CD4-positive, alpha-beta T cell (primary cell): ENCODE results near the gene CNTROB. TPM values are rescaled to one million over a fixed set of nuclear protein-coding genes. Genes with fewer than 3 reads are reported as not detected.

Source experiments
- ATAC-seq: fragments of 200-7000 bp; cut with Tn5 transposase; one replicate; pipeline ENCODE4 v1.10.0; 2022; ENCODE audit warnings: mild to moderate bottlenecking; ENCODE audit not compliant: poor library complexity
- CTCF ChIA-PET: fragments of 350-600 bp; sonication (Branson Sonifier 250); formaldehyde crosslinking; loops from one replicate; lab custom pipeline; 2021; ENCODE audit warnings: antibody characterized with exemption, inconsistent platforms; lab: Charles Lee
- POLR2A ChIA-PET: fragments of 350-600 bp; sonication (Branson Sonifier 250); formaldehyde crosslinking; loops from one replicate; lab custom pipeline; 2021; ENCODE audit warnings: antibody characterized with exemption, inconsistent platforms; lab: Charles Lee
- DNase-seq, 14 experiments: peaks; one replicate each; pipeline ENCODE4 v3.0.0-alpha.2; 2013 to 2020; ENCODE audit warnings: mixed read lengths in 2 of 14
- H3K27ac ChIP-seq, 2 donors: one replicate each; pipeline versions ENCODE4 v1.5.1 to v1.7.0; 2013; ENCODE audit warnings: low read length in 2 of 2, low read depth in 1 of 2, mild to moderate bottlenecking in 1 of 2
- H3K27me3 ChIP-seq, 2 experiments: 1 replicate in 1 of 2; 2 replicates in 1 of 2; pipeline versions ENCODE4 v1.6.1 to v1.7.0; 2013; ENCODE audit warnings: low read length in 2 of 2, control low read depth in 1 of 2, mild to moderate bottlenecking in 1 of 2, moderate library complexity in 1 of 2; ENCODE audit not compliant: insufficient read depth in 2 of 2, control insufficient read depth in 1 of 2
- H3K36me3 ChIP-seq: one replicate; pipeline ENCODE4 v1.6.1; 2013; ENCODE audit warnings: low read length, control low read depth; ENCODE audit not compliant: insufficient read depth
- H3K4me1 ChIP-seq: one replicate; pipeline ENCODE4 v1.6.1; 2013; ENCODE audit warnings: low read length, control low read depth; ENCODE audit not compliant: insufficient read depth
- H3K4me3 ChIP-seq: one replicate; pipeline ENCODE4 v1.5.1; 2013; ENCODE audit warnings: mild to moderate bottlenecking, low read length, moderate library complexity
- H3K9me3 ChIP-seq, 2 experiments: 1 replicate in 1 of 2; 2 replicates in 1 of 2; pipeline versions ENCODE4 v1.6.1 to v1.7.0; 2013; ENCODE audit warnings: low read length in 2 of 2, mild to moderate bottlenecking in 2 of 2, control low read depth in 1 of 2, moderate library complexity in 1 of 2; ENCODE audit not compliant: control insufficient read depth in 1 of 2, insufficient read depth in 1 of 2
- H3K27ac Mint-ChIP-seq: one replicate; pipeline ENCODE4 v1.8.0; 2020; ENCODE audit warnings: mixed read lengths
- H3K27me3 Mint-ChIP-seq: one replicate; pipeline ENCODE4 v1.8.0; 2021; ENCODE audit warnings: mixed read lengths
- H3K36me3 Mint-ChIP-seq: one replicate; pipeline ENCODE4 v1.8.0; 2021; ENCODE audit warnings: low read depth, mixed read lengths
- H3K4me1 Mint-ChIP-seq: one replicate; pipeline ENCODE4 v1.8.0; 2021; ENCODE audit warnings: low read depth, mixed read lengths
- H3K4me3 Mint-ChIP-seq: one replicate; pipeline ENCODE4 v1.8.0; 2020; ENCODE audit warnings: mild to moderate bottlenecking, mixed read lengths
- H3K9me3 Mint-ChIP-seq: one replicate; pipeline ENCODE4 v1.8.0; 2020; ENCODE audit warnings: mixed read lengths
- CTCF ChIP-seq: fragments of 200-600 bp; IDR thresholded peaks from one replicate; pipeline ENCODE4 v1.8.0; 2022; ENCODE audit warnings: antibody characterized with exemption, mild to moderate bottlenecking
- intact Hi-C, 2 experiments: fragments of 100-400 bp; cut with DNase I in 1 of 2; cut with micrococcal nuclease in 1 of 2; formaldehyde crosslinking; loops; one replicate each; pipeline versions ENCODE4 v1.15.1 to v1.9.0; 2023 to 2025; cut with DNase I, micrococcal nuclease
- total RNA-seq, 174 experiments: library from RNA in 2 of 174; stranded (reverse) in 2 of 174; gene quantifications; one replicate each; pipeline ENCODE4 v1.2.3 and lab custom pipeline; 2021 to 2026

CNTROB gene
- total RNA-seq, 2 experiments from 2014 or later: 20.6 to 21.9 TPM

- ChIA-PET CTCF (interaction anchor here (0.6 to 3.9 kb wide), 37 partner anchors 9 to 362 kb away, joined by 3 to 50 read pairs (median 4); partner anchors contain the start of genes CNTROB, GUCY2D, NAA38 and RNF227), POLR2A (interaction anchor here (0.6 to 3.5 kb wide), 15 partner anchors 12 to 304 kb away, joined by 3 to 37 read pairs (median 6); partner anchors contain the start of genes CNTROB, CYB5D1, GUCY2D and KDM6B)
- peaks cover 18% of the 10 kb centered on the region for H3K4me1 ChIP-seq
- intact Hi-C loops: loop anchor here (1.0 to 10.0 kb wide), 6 partner anchors 65 to 247 kb away; no protein-coding TSS in a partner anchor
- H3K36me3 Mint-ChIP-seq: no peaks in the 10 kb centered on the region
- peak overlapping the region; percentile 24 to 78 for H3K27ac ChIP-seq
- TF ChIP-seq CTCF: peak; percentile 94
- no peaks in the 10 kb centered on the region for H3K36me3 ChIP-seq
- H3K9me3 ChIP-seq: no peaks in the 10 kb centered on the region
- H3K4me3 Mint-ChIP-seq: peak overlapping the region; percentile 82
- DNase-seq: peak; percentile 79 to 98 (median 93)
- no peaks in the 10 kb centered on the region for H3K27me3 ChIP-seq
- H3K27ac Mint-ChIP-seq: peak overlapping the region; percentile 83
- no peaks in the 10 kb centered on the region for H3K9me3 Mint-ChIP-seq
- ATAC-seq: peak; percentile 91
- H3K4me3 ChIP-seq: peak overlapping the region; percentile 55
- H3K27me3 Mint-ChIP-seq: peaks cover 4% of the 10 kb centered on the region
- H3K4me1 Mint-ChIP-seq: peaks cover 26% of the 10 kb centered on the region
These were observed 58.0 kb downstream of the CNTROB start for GRCh38 chr17:7989781-7990655.

GRCh38 chr17:7992516-7992915 lies 60.5 kb downstream of the CNTROB start:
- no peak for TF ChIP-seq CTCF
- peaks cover 26% of the 10 kb centered on the region for H3K4me1 Mint-ChIP-seq
- DNase-seq (no peak), ATAC-seq (no peak)
- no peak overlapping the region for H3K4me3 ChIP-seq
- no peaks in the 10 kb centered on the region for H3K27me3 ChIP-seq
- H3K9me3 Mint-ChIP-seq: no peaks in the 10 kb centered on the region
- H3K27me3 Mint-ChIP-seq: peaks cover 13% of the 10 kb centered on the region
- H3K27ac ChIP-seq: no peak overlapping the region
- H3K4me3 Mint-ChIP-seq: no peak overlapping the region
- peaks cover 21% of the 10 kb centered on the region for H3K4me1 ChIP-seq
- H3K36me3 ChIP-seq: no peaks in the 10 kb centered on the region
- CTCF ChIA-PET: interaction anchor here (0.9 to 1.3 kb wide), 2 partner anchors 76 to 80 kb away, joined by 3 to 4 read pairs; partner anchors contain the start of gene RNF227
- POLR2A ChIA-PET: interaction anchor here (0.7 kb wide), 2 partner anchors 9 to 77 kb away, joined by 3 read pairs; partner anchors contain the start of gene GUCY2D
- H3K27ac Mint-ChIP-seq: peak overlapping the region; percentile 20
- H3K9me3 ChIP-seq: no peaks in the 10 kb centered on the region
- intact Hi-C loops: no loop called here
- no peaks in the 10 kb centered on the region for H3K36me3 Mint-ChIP-seq

GRCh38 chr17:7992924-7993323 lies 60.9 kb downstream of the CNTROB start:
- ATAC-seq (no peak), DNase-seq (peak in 2 of 14 experiments; percentile 39 to 56)
- Histone ChIP-seq H3K9me3 (no peaks in the 10 kb centered on the region), H3K4me3 (no peak overlapping the region), H3K27ac (no peak overlapping the region), H3K36me3 (no peaks in the 10 kb centered on the region), H3K4me1 (peaks cover 21% of the 10 kb centered on the region), H3K27me3 (no peaks in the 10 kb centered on the region)
- ChIA-PET POLR2A (interaction anchor here (0.6 to 0.7 kb wide), 3 partner anchors 9 to 110 kb away, joined by 3 read pairs; partner anchors contain the start of gene GUCY2D), CTCF (interaction anchor here (0.6 to 1.3 kb wide), 3 partner anchors 77 to 97 kb away, joined by 3 to 4 read pairs (median 3); partner anchors contain the start of gene RNF227)
- Mint-ChIP-seq H3K9me3 (no peaks in the 10 kb centered on the region), H3K27me3 (peaks cover 13% of the 10 kb centered on the region), H3K36me3 (no peaks in the 10 kb centered on the region), H3K4me3 (no peak overlapping the region), H3K27ac (peak overlapping the region; percentile 20), H3K4me1 (peaks cover 26% of the 10 kb centered on the region)
- TF ChIP-seq CTCF: no peak
- intact Hi-C loops: no loop called here
